NCI-H2171 (cell line): Measurements from ENCODE around the gene ATP9B.
"Not testable (repeated sequence)": the region's sequence is repeated elsewhere in the genome, so short reads cannot be mapped to it uniquely, and the experiment has no call there.

Experiments used
- DNase-seq: peaks from one replicate; lab custom pipeline; 2025; lab: John Stamatoyannopoulos, UW

ATP9B gene

GRCh38 chr18:79245517-79246001 is 176.4 kb downstream of the ATP9B start:
- DNase-seq: peak; percentile 19

GRCh38 chr18:79246309-79247108 is 177.3 kb downstream of the ATP9B start:
- DNase-seq: peak; percentile 54

- no peak for DNase-seq
These were observed 179.4 kb downstream of the ATP9B start for GRCh38 chr18:79248495-79249060.

- no peak for DNase-seq
These were observed 181.2 kb downstream of the ATP9B start for GRCh38 chr18:79250301-79250981.

- no peak for DNase-seq
These were observed 181.8 kb downstream of the ATP9B start for GRCh38 chr18:79251021-79251420.

GRCh38 chr18:79252904-79253633 is 183.9 kb downstream of the ATP9B start:
- no peak for DNase-seq

GRCh38 chr18:79257480-79257879 is 188.3 kb downstream of the ATP9B start:
- DNase-seq: no peak

- no peak for DNase-seq
These were observed 189.3 kb downstream of the ATP9B start for GRCh38 chr18:79258447-79258846.

- DNase-seq: no peak
These were observed 190.0 kb downstream of the ATP9B start for GRCh38 chr18:79259218-79259617.

GRCh38 chr18:79260023-79260422 is 190.8 kb downstream of the ATP9B start:
- no peak for DNase-seq

GRCh38 chr18:79260510-79260909 is 191.3 kb downstream of the ATP9B start:
- DNase-seq: no peak

- not testable (repeated sequence) for DNase-seq
These were observed 195.9 kb downstream of the ATP9B start for GRCh38 chr18:79265068-79265467.

- not testable (repeated sequence) for DNase-seq
These were observed 202.6 kb downstream of the ATP9B start for GRCh38 chr18:79271812-79272211.

GRCh38 chr18:79272916-79273315 is 203.7 kb downstream of the ATP9B start:
- DNase-seq: no peak

- DNase-seq: no peak
These were observed 205.6 kb downstream of the ATP9B start for GRCh38 chr18:79274823-79275222.

GRCh38 chr18:79275461-79275860 is 206.3 kb downstream of the ATP9B start:
- DNase-seq: no peak

- no peak for DNase-seq
These were observed 206.8 kb downstream of the ATP9B start for GRCh38 chr18:79275992-79276391.

- no peak for DNase-seq
These were observed 209.7 kb downstream of the ATP9B start for GRCh38 chr18:79278896-79279295.

GRCh38 chr18:79283131-79283810 is 214.1 kb downstream of the ATP9B start:
- DNase-seq: no peak

GRCh38 chr18:79283929-79284328 is 214.7 kb downstream of the ATP9B start:
- no peak for DNase-seq

- not testable (repeated sequence) for DNase-seq
These were observed 216.0 kb downstream of the ATP9B start for GRCh38 chr18:79285191-79285590.

GRCh38 chr18:79290409-79290808 is 221.2 kb downstream of the ATP9B start:
- DNase-seq: not testable (repeated sequence)
